Colonic mucosa (tissue), 4 donors: Measurements from ENCODE around the gene PRSS58. TPM values are rescaled to one million over a fixed set of nuclear protein-coding genes. Genes with fewer than 3 reads are reported as not detected.

Source experiments
- DNase-seq: peaks from one replicate; pipeline ENCODE4 v3.0.0-alpha.2; 2020
- H3K27ac ChIP-seq: fragments of 200-600 bp; one replicate; pipeline ENCODE4 v1.8.0; 2021
- H3K27me3 ChIP-seq: fragments of 200-600 bp; one replicate; pipeline ENCODE4 v1.8.0; 2021
- H3K36me3 ChIP-seq: fragments of 200-600 bp; one replicate; pipeline ENCODE4 v1.8.0; 2021
- H3K4me1 ChIP-seq: fragments of 200-600 bp; one replicate; pipeline ENCODE4 v1.8.0; 2021; ENCODE audit warnings: mild to moderate bottlenecking
- H3K4me3 ChIP-seq: fragments of 200-600 bp; one replicate; pipeline ENCODE4 v1.8.0; 2021
- H3K9ac ChIP-seq, 2 donors: one replicate each; pipeline ENCODE4 v1.7.0; 2013; ENCODE audit warnings: control low read depth in 2 of 2, low read depth in 2 of 2, low read length in 2 of 2
- H3K9me3 ChIP-seq: fragments of 200-600 bp; one replicate; pipeline ENCODE4 v1.8.0; 2021
- CTCF ChIP-seq: fragments of 200-600 bp; IDR thresholded peaks from one replicate; pipeline ENCODE4 v1.8.0; 2022; ENCODE audit warnings: antibody characterized with exemption, mild to moderate bottlenecking
- intact Hi-C: fragments of 100-400 bp; cut with DNase I; formaldehyde crosslinking; loops from one replicate; pipeline ENCODE4 v1.14.1; 2022
- total RNA-seq, 2 donors: library from RNA; stranded (reverse); fragmentation: NEBNext Ultra II Directional in 1 of 2; extraction: Animal tissue kit (Norgen Biotek cat#: 25700) in 1 of 2; gene quantifications; one replicate each; pipeline ENCODE4 v1.2.1, GENCODE V29; 2021
- donor health status: healthy.
- donor health status: DM: no; HTN: no; CAD: no.
- donor health status: DM: no; HTN: no; CAD: no.

Gene PRSS58
- total RNA-seq, 2 donors from 2014 or later, result not detected

- no peaks in the 10 kb centered on the region for H3K9me3 ChIP-seq
- no peak for DNase-seq
- no peaks in the 10 kb centered on the region for H3K36me3 ChIP-seq
- no peak overlapping the region for H3K4me3 ChIP-seq
- no peak for TF ChIP-seq CTCF
- H3K27ac ChIP-seq, result no peak overlapping the region
- H3K27me3 ChIP-seq, result no peaks in the 10 kb centered on the region
- intact Hi-C loops, result no loop called here
- no peaks in the 10 kb centered on the region for H3K4me1 ChIP-seq
- no peak overlapping the region for H3K9ac ChIP-seq
Observed at GRCh38 chr7:142279601-142280000, 21.7 kb upstream of the PRSS58 start.

- no peak for TF ChIP-seq CTCF
- Histone ChIP-seq H3K27me3 (no peaks in the 10 kb centered on the region), H3K9me3 (no peaks in the 10 kb centered on the region), H3K9ac (no peak overlapping the region), H3K4me1 (no peaks in the 10 kb centered on the region), H3K27ac (no peak overlapping the region), H3K4me3 (no peak overlapping the region), H3K36me3 (no peaks in the 10 kb centered on the region)
- DNase-seq, result no peak
- intact Hi-C loops, result no loop called here
Observed at GRCh38 chr7:142275028-142275427, 17.2 kb upstream of the PRSS58 start.

- no peak for DNase-seq
- Histone ChIP-seq H3K4me3 (no peak overlapping the region), H3K36me3 (no peaks in the 10 kb centered on the region), H3K27me3 (no peaks in the 10 kb centered on the region), H3K9me3 (no peaks in the 10 kb centered on the region), H3K4me1 (no peaks in the 10 kb centered on the region), H3K27ac (no peak overlapping the region), H3K9ac (no peak overlapping the region)
- intact Hi-C loops, result no loop called here
- TF ChIP-seq CTCF, result no peak
Observed at GRCh38 chr7:142272841-142273240, 15.0 kb upstream of the PRSS58 start.

GRCh38 chr7:142263598-142264380 is 5.9 kb upstream of the PRSS58 start:
- Histone ChIP-seq H3K27ac (no peak overlapping the region), H3K4me3 (no peak overlapping the region), H3K9me3 (no peaks in the 10 kb centered on the region), H3K9ac (no peak overlapping the region), H3K27me3 (no peaks in the 10 kb centered on the region), H3K36me3 (no peaks in the 10 kb centered on the region), H3K4me1 (no peaks in the 10 kb centered on the region)
- no peak for DNase-seq
- no peak for TF ChIP-seq CTCF
- intact Hi-C loops, result no loop called here

GRCh38 chr7:142250705-142251104 is 7.2 kb downstream of the PRSS58 start:
- H3K4me1 ChIP-seq, result no peaks in the 10 kb centered on the region
- TF ChIP-seq CTCF, result no peak
- DNase-seq, result no peak
- no peaks in the 10 kb centered on the region for H3K36me3 ChIP-seq
- H3K9me3 ChIP-seq, result no peaks in the 10 kb centered on the region
- H3K9ac ChIP-seq, result no peak overlapping the region
- H3K27me3 ChIP-seq, result no peaks in the 10 kb centered on the region
- intact Hi-C loops, result no loop called here
- no peak overlapping the region for H3K4me3 ChIP-seq
- H3K27ac ChIP-seq, result no peak overlapping the region
